Right cardiac atrium (tissue), 5 donors: ENCODE measurements around the gene LRRC27. TPM values are rescaled to one million over a fixed set of nuclear protein-coding genes. Genes with fewer than 3 reads are reported as not detected.

ENCODE experiments used
- ATAC-seq, 2 donors: fragments of 200-7000 bp; cut with Tn5 transposase; one replicate each; pipeline versions ENCODE4 v1.8.0 to v1.9.1; 2020; ENCODE audit warnings: moderate library complexity in 2 of 2, mild to moderate bottlenecking in 1 of 2
- DNase-seq, 3 donors: peaks; one replicate each; pipeline ENCODE4 v3.0.0-alpha.2; 2020
- H3K27ac ChIP-seq: one replicate; pipeline ENCODE4 v1.5.1; 2013; ENCODE audit warnings: mild to moderate bottlenecking, low read length, control low read depth, moderate library complexity
- H3K27me3 ChIP-seq: one replicate; pipeline ENCODE4 v1.6.1; 2013; ENCODE audit not compliant: control insufficient read depth, insufficient read depth
- H3K4me1 ChIP-seq: one replicate; pipeline ENCODE4 v1.6.1; 2013; ENCODE audit warnings: low read length; ENCODE audit not compliant: control insufficient read depth, insufficient read depth
- H3K4me3 ChIP-seq: one replicate; pipeline ENCODE4 v1.5.1; 2013; ENCODE audit warnings: low read length, control low read depth
- H3K9me3 ChIP-seq: one replicate; pipeline ENCODE4 v1.6.1; 2013; ENCODE audit warnings: low read length; ENCODE audit not compliant: control insufficient read depth
- WGBS: extraction: QIAGEN DNeasy Blood & Tissue Kit; methylation state at CpG from one replicate; pipeline ENCODE4 v1.1.7; 2013; 5-methylcytosine and 5-hydroxymethylcytosine counted together
- intact Hi-C, 4 donors: fragments of 100-400 bp; cut with DNase I; formaldehyde crosslinking; loops; one replicate each; pipeline versions ENCODE4 v1.11.0 to v1.14.0; 2022 to 2023
- polyA plus RNA-seq: library from polyadenylated mRNA; stranded (reverse); fragments of 200-250 nt; gene quantifications from one replicate; pipeline ENCODE4 v1.2.3, GENCODE V29; 2013
- total RNA-seq, 4 donors: library from RNA; stranded (reverse); fragmentation: NEBNext Ultra II Directional; extraction: Animal tissue kit (Norgen Biotek cat#: 25700); gene quantifications; one replicate each; pipeline ENCODE4 v1.2.1, GENCODE V29; 2021
- donor health status: healthy with polysubstance abuse.
- donor health status: DM: no; HTN: yes; CAD: no.
- donor health status: DM: no; HTN: no; CAD: no.
- donor health status: DM: no; HTN: yes; CAD: no; lungs with severe emphysema.
- donor health status: DM: yes; HTN: yes; CAD: no.

Gene LRRC27
- total and polyA plus RNA-seq, 5 donors = 3.7 to 9.3 (median 5.7) TPM

GRCh38 chr10:132419538-132420468 lies 87.8 kb downstream of the LRRC27 start:
- Histone ChIP-seq H3K4me3 (no peak overlapping the region), H3K27ac (no peak overlapping the region), H3K9me3 (no peaks in the 10 kb centered on the region), H3K4me1 (peaks cover 8% of the 10 kb centered on the region), H3K27me3 (no peaks in the 10 kb centered on the region)
- 82% methylated on average over 25 of the region's 25 CpGs for WGBS
- intact Hi-C loops = no loop called here
- ATAC-seq = no peak
- DNase-seq = peak in 2 of 3 donors; percentile 44 to 51

GRCh38 chr10:132420469-132420980 lies 88.5 kb downstream of the LRRC27 start:
- Histone ChIP-seq H3K4me1 (peaks cover 8% of the 10 kb centered on the region), H3K27ac (no peak overlapping the region), H3K27me3 (no peaks in the 10 kb centered on the region), H3K4me3 (no peak overlapping the region), H3K9me3 (no peaks in the 10 kb centered on the region)
- DNase-seq (peak in 1 of 3 donors; percentile 59), ATAC-seq (no peak)
- intact Hi-C loops = no loop called here
- WGBS = 75% methylated on average over 8 of the region's 8 CpGs

GRCh38 chr10:132420981-132421846 lies 89.2 kb downstream of the LRRC27 start:
- no peaks in the 10 kb centered on the region for H3K9me3 ChIP-seq
- H3K27me3 ChIP-seq = no peaks in the 10 kb centered on the region
- DNase-seq = peak; percentile 74 to 91 (median 90)
- H3K27ac ChIP-seq = peak overlapping the region; percentile 74
- intact Hi-C loops = no loop called here
- 26% methylated on average over 33 of the region's 33 CpGs for WGBS
- H3K4me3 ChIP-seq = no peak overlapping the region
- H3K4me1 ChIP-seq = peaks cover 8% of the 10 kb centered on the region
- ATAC-seq = peak; percentile 85 to 88

GRCh38 chr10:132421847-132422751 lies 90.1 kb downstream of the LRRC27 start:
- intact Hi-C loops = no loop called here
- Histone ChIP-seq H3K27ac (peak overlapping the region; percentile 74), H3K27me3 (no peaks in the 10 kb centered on the region), H3K4me1 (peaks cover 8% of the 10 kb centered on the region), H3K9me3 (no peaks in the 10 kb centered on the region), H3K4me3 (no peak overlapping the region)
- ATAC-seq (no peak), DNase-seq (peak in 1 of 3 donors; percentile 72)
- 72% methylated on average over 30 of the region's 30 CpGs for WGBS

- intact Hi-C loops = no loop called here
- no peaks in the 10 kb centered on the region for H3K27me3 ChIP-seq
- DNase-seq = peak in 1 of 3 donors; percentile 41
- H3K27ac ChIP-seq = no peak overlapping the region
- no peak for ATAC-seq
- H3K9me3 ChIP-seq = no peaks in the 10 kb centered on the region
- H3K4me1 ChIP-seq = peaks cover 8% of the 10 kb centered on the region
- 84% methylated on average over 26 of the region's 26 CpGs for WGBS
- H3K4me3 ChIP-seq = no peak overlapping the region
Observed at GRCh38 chr10:132422903-132423825, 91.2 kb downstream of the LRRC27 start.

- Histone ChIP-seq H3K9me3 (no peaks in the 10 kb centered on the region), H3K4me3 (no peak overlapping the region), H3K27ac (no peak overlapping the region), H3K27me3 (no peaks in the 10 kb centered on the region), H3K4me1 (peaks cover 8% of the 10 kb centered on the region)
- DNase-seq (peak in 1 of 3 donors; percentile 49), ATAC-seq (no peak)
- 89% methylated on average over 21 of the region's 21 CpGs for WGBS
- intact Hi-C loops = no loop called here
Observed at GRCh38 chr10:132423966-132424861, 92.2 kb downstream of the LRRC27 start.

GRCh38 chr10:132425029-132425756 lies 93.2 kb downstream of the LRRC27 start:
- 95% methylated on average over 61 of the region's 61 CpGs for WGBS
- DNase-seq (peak in 2 of 3 donors; percentile 24 to 50), ATAC-seq (no peak)
- Histone ChIP-seq H3K27ac (no peak overlapping the region), H3K27me3 (no peaks in the 10 kb centered on the region), H3K4me3 (no peak overlapping the region), H3K4me1 (peaks cover 8% of the 10 kb centered on the region), H3K9me3 (no peaks in the 10 kb centered on the region)
- intact Hi-C loops = no loop called here

- H3K4me3 ChIP-seq = no peak overlapping the region
- no peaks in the 10 kb centered on the region for H3K27me3 ChIP-seq
- H3K4me1 ChIP-seq = peaks cover 8% of the 10 kb centered on the region
- DNase-seq (no peak), ATAC-seq (no peak)
- intact Hi-C loops = no loop called here
- 87% methylated on average over 9 of the region's 9 CpGs for WGBS
- no peak overlapping the region for H3K27ac ChIP-seq
- H3K9me3 ChIP-seq = no peaks in the 10 kb centered on the region
Observed at GRCh38 chr10:132425757-132426155, 93.8 kb downstream of the LRRC27 start.
